Umbilical cord (tissue), 2 donors: ENCODE measurements around the gene JARID2. TPM values are rescaled to one million over a fixed set of nuclear protein-coding genes. Genes with fewer than 3 reads are reported as not detected.
A peak's percentile ranks its signal among the peaks of the same experiment; 100 is the strongest.

Experiments used
- DNase-seq: peaks from one replicate; pipeline ENCODE4 v3.0.0-alpha.2; 2015; ENCODE audit warnings: low spot score
- total RNA-seq: library from RNA; depleted of rRNA; stranded (reverse); fragments of >200 nt; gene quantifications from one replicate; pipeline ENCODE4 v1.2.3, GENCODE V29; 2014; ENCODE audit warnings: low replicate concordance; ENCODE audit not compliant: insufficient read depth

JARID2 gene
- total RNA-seq, 1 donor from 2014 or later: 8.4 TPM

DNA sequence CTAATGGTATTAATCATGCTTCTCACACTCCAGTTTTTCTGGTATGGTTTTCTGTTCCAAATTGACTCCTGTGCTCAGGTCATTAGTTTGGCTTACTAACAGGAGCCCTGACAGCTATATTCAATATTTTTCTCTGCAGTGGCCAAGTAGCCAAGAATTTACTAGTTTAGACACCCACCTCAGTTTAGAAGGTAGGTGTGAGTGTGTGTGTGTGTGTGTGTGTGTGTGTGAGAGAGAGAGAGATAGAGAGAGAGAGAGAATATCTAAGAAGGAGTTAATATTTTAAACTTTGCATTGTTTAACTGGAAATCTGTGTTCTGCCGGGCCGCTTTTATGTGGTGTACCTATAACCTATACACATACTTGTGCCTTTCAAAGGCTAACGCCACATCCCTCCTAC lies 18.5 kb downstream of the JARID2 start:
- DNase-seq: no peak

DNA sequence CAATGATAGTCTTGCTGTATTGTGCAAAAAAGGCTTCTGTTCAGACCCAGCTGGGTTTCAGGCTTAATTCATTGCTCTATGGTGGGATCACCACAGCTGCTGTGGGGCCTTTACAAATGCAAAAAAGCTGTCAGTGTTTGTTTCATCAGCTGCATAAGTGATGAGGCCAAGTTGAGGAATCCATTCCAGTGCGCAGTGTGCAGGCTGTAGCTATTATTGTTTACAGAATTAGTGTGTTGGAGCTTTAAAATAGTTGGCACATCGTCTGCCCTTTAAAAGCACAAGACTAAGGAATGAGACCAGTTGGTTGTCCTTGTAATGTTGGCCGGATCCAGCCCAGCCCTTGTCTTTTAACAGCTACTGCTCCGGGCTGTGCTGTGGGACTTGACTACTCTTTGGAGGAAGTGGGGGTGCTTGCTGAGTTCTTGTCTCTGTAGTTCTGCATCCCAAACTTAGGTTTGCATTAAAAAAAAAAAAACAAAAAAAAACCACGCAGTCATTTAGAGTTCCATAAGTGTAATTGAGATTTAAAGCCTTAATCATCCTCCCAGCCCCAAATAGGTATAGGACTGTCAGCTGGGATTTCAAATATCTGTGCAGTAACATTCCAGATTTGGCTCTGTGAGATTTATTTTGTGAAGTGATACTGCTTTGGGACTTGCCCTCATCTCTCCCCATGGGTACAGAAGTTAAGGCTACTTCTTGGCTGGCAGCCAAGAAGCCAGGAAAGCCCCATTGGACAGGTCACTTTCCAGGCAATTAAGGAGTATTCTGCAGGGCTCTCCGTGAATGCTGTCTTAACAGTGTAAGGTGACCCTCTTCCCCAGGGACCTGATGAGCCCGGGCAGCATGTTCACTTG lies 19.3 kb downstream of the JARID2 start:
- no peak for DNase-seq

DNA sequence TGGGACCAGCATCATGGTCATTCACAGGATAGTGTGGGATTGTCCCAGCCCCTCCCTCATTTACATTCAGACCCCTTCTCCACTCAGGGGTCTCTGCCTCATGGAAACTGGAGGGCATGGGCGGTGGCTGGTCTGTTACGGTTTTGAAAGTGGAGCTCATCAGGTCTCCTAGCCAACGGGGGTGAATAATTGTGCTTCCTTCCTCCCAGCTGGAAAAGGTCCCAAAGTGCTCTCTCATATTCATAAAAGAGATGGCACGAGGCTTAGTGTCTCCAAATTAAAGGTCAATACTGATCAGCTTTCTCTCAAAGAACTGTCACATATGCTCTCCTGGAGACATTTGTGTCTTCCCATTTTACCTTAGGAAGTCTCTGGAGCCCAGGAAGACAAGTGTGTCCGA lies 19.9 kb downstream of the JARID2 start:
- no peak for DNase-seq

DNA sequence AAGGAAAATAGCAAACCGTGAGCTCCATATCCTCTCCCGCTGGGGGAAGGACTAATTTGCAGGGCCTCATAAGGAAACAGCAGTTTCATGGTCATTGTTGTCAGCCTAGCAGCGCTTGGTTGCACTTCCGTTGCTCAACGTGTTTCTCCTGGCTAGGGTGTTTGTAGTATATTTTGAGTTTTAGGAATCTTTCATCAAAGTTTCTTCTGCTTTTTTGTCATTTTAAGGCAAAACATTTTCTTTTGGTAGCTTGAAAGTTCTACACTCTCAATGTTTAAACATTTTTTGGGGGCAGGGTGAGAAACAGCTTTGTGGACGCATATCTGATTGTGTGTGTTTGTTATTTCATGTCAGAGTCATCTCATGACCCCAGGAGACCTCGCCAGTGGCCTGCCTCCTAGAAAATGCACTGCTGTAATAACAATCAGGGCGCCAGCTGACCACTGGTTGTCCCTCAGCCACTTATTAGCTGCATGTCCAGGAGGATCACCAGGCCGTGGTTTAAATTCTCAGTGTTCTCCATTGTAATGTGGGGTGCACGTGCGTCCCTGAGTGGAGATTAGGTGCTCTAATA lies 20.6 kb downstream of the JARID2 start:
- DNase-seq: no peak

DNA sequence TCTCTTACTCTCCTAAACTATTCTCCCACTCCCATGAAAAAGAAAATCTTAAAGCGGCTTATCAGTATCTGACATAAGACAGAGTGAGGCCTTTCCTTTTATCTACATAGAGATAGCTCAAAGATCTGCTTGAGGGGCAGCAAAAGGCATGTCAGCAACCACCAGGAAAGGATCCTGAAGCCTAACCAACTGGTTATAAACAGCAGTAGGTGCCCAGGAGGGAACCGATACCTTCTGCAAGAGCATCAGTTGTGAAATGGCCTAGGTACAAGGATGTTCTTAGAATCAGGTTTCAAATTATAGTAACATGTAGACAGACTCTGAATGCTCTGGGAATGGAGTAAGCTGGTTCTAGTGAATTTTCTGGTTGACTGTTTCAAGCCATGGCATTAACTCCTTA lies 21.4 kb downstream of the JARID2 start:
- DNase-seq: no peak

DNA sequence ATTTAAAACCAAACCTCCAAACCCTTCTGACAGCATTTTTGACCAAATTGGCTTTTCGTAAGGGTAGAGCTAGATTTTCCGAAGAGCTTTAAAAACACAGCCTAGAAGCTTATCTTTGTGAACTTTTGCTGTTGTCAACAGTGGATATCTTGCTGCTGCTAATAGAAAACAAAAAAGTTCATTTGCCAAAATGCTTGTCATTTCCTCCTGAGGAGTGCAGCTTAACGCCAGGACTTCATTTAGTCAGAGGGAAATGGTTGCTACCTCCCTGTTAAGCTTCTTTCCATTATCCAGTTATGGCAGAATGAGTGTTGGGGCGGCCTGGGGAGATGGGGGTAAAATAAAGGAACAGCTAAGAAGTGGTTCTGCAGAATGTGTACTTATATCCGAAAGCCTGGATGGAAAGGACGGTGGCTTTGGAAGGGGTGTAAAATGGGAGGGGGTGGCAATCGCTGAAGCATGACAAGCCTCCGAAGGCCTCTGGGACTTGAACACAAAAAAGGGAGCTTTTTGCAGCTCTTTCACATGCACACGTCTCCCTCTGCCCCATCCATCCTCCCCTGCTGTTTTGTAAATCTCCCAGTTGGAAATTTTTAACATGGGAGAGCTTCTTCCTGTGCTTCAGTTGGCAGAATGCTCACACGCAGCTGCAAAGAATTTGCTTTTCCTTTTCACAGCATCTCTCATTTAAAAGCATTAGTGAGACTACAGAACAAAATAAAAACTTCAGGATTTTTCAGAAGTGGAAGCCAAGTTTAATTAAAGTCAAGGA lies 22.5 kb downstream of the JARID2 start:
- peak; percentile 57 for DNase-seq

DNA sequence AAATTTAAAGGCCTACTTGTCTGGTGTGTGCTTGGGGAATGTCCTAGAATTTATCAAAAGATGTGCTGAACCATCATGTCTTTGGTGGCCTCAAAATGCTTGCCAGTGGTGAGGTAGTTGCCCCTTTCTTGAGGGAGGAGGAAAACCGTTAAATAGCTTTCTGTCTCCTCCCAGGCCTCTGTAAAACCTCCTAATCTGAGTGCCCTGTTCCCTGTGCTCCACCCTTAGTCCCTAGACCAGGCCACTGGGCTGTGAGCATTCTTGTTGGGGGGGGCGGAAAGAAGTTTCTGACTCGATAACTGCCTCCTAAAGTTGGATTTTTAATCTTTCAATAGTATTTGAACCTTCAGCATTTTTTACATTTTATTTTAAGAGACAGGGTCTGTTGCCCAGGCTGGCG lies 23.1 kb downstream of the JARID2 start:
- peak; percentile 53 for DNase-seq

DNA sequence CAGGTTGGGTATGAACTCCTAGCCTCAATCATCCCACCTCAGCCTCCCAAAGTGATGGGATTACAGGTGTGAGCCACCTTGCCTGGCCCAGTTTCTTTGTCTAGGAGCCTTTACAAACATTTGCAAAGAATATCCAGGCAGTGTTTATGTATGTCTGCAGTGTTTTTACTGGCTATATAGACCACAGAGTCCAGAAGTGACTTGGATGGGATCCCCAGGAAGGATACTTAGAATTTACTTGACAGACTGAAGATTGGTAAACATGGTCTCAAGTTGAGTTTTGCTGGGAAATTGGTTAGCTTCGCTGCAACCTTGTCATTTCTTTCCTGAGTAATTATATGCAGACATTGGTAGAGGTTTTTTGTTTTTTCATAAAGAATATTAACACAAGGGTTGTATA lies 23.8 kb downstream of the JARID2 start:
- no peak for DNase-seq

DNA sequence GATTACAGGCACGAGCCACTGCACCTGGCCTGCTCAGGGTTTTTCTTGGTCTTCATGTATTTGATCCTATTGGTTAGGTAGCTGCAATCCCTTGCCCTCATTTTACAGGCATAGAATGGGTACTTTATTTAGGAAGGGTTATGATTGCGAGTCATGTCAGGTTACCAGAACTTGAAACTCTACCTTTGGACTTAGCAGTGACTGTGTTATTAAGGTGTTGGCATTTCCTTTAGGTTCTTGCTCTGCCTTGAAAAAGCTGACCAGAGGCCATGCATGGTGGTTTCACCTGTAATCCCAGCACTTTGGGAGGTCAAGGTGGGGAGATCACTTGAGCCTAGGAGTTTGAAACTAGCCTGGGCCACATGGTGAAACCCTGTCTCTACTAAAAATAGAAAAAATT lies 24.5 kb downstream of the JARID2 start:
- DNase-seq: no peak

DNA sequence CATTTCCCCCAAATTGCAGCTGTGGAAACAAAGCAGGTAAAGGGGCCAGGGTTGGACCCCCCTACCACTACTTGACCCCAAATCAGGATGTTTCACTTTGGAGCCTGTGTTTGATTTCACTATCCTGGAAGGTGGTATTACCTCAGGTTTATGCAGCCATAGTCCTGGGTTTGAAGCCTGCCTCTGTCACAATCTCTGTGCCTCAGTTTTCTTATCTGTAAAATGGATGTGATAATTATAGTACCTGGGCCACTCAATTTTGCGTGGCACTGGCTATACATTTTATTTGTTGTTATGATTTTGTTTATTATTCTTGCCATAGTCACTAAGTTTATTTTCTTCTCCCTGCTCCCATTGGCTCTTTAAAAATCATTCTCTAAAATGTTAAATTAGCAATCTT lies 26.7 kb downstream of the JARID2 start:
- no peak for DNase-seq

DNA sequence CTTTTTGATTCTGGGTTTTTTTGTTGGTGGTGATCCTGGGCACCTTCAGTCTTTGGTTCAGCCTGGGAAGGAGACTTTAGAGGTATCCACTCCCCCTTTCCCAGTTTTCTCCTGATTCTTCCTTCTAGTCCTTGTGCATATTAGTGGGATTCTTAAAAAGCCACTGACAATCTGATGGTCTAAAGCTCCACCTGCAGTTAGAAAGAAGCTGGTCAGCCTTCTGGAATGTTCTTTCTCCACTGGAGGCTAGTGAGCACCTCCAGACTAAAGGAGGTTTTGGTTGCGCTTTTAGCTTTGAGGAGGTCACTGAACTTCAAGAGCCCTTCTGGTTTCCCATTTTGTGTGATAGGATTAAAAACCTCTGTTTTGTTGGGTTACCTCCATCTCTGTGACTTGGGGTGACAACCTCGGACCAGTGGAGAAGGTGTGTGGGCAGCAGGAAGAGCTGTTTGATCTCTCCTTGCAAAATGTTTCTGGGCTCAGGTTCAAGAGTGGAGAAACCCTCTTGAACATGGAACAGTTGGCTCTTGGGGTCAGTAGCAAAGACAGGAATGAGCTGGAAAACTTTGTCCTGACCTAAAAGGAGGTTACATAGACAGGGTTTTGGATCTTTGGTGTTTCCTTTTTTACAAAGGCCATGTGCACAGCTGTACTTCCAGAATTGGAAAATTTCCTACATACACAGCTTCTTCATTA lies 29.0 kb downstream of the JARID2 start:
- DNase-seq: no peak

DNA sequence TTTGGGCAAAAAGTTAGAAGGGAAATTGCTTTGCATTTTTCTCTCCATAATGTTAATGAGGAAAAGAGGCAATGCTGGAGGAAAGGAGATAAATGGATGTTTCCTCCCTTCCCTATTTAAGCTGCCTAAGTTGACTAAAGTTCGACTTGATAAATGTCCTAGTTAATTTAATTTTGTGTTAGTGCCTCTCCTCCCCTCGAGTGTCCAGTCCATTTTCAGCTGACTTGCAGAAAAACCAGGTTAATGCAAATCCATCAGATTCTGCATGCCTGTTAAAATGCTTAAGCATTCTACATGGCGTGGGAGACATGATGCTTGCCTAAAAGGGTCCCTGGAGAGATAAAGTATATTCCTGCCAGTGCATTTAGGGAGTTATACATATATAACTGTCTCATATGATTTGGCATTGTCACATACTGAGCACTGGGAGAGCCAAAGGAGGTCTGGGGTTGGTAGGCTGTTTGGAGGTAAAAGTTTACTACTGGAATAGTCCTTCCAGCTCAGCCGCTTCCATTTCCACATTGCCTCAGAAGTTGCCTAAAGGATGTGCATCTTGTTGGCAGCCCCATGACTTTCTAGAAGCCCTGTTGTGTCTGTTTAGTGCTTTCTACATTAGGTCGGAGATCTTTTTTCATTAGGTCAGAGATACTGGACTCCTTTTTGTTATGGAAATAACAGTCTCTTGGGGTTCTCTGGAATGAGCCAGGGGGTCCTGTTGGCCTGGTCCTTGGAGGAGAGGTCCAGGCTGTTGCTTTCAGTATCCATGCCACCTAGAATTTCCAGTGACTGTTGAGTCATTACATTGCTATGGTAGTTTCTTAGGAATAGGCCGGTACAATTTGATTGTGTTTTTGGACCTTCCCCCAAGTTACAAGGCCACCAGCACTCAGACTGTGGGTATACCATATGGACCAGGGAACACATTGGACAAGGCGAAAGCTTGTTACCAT lies 30.4 kb downstream of the JARID2 start:
- DNase-seq: no peak

DNA sequence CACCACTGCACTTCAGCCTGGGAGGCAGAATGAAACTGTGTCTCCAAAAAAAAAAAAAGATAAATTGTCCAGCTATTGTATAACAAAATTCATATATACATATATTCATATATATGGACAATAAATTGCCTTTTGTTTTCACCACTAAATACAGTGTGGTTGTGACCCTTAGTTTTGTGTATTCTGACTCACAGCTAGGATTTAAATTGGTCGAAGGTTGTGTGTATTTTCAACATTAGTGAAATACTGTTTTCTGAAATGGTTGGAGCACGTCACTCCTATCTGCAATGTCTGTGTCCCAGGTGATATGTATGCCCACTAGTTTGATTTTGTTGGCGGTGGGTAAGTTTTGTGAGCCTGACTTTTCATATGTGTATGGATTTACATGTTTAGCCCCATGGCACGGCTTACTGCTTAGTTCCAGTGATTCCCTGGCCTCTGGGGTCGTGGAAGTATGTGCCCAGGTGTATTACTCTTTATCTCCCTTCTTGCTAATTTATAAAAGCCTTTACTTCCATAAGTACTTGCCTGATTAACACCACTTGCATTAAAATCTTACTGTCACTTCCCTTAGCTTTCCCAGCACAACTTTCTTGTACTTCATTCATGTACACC lies 33.3 kb downstream of the JARID2 start:
- no peak for DNase-seq

DNA sequence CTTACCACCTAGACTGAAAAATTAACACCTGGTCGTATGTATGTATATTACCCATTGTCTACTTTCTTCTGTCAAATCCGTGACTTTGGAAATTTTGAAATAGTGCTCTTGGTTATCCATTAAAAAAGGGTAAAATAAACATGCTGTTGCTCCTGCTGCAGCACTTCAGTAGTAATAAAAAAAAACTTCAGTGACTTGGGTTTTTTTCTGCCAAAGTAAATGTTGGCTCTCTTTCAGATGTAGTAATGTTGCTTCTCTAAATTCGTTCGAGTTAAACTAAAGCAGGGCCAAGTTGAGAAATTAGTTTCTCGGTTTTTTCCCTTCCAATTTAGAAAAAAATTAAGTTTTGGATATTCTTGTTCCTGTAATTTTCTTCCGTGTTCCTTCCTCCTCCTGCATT lies 34.2 kb downstream of the JARID2 start:
- DNase-seq: peak; percentile 75

DNA sequence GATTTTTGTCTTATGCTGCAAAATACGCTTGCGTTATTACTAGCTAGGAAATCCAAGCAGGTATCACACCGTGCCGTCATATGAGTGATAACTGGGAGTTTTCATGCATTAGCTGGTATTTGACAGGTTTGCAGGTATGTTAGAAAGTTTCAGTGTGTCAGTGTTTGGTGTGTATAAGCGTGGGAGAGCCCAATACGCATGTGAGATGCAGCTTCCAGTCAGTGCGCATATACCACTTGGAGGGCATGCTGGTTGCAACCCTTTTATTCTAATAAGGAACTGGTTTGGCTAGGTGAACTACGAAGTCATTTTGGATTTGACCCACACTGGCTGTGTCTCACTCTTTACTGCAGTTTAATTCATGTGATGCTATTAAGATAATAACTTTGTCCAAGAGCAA lies 35.1 kb downstream of the JARID2 start:
- no peak for DNase-seq

DNA sequence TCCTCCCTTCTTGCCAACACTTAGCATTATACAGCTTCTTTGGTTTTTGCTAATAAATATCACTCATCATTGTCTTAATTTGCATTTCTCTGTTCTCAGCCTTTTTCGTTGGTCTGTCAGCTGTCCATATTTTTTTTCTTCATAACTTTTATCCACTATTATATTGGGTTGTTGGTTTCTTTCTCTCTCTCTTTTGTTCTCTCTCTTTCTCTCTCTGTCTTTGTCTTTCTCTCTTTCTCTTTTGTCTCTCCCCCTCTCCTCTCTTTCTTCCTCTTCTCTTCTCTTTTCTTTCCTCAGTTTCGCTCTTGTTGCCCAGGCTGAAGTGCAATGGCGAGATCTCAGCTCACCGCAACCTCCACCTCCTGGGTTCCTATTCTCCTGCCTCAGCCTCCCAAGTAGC lies 36.5 kb downstream of the JARID2 start:
- DNase-seq: no peak

DNA sequence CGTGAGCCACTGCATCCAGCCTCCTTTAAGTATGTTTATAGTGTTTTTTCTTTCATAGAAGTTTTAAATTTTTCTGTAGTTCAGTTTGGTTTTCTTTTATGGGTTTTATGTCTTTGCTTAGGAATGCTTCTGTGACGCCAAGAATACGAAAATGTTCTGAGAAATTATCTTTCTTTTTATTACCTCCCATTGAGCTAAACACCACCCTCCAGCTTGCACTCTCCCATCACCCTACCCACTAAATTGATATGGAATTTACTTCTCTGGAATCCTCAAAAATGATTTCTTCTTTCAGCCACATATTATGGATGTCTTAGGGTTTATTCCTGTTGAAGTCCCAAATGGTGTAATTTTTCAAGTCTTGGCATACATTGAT lies 38.1 kb downstream of the JARID2 start:
- DNase-seq: peak; percentile 61

DNA sequence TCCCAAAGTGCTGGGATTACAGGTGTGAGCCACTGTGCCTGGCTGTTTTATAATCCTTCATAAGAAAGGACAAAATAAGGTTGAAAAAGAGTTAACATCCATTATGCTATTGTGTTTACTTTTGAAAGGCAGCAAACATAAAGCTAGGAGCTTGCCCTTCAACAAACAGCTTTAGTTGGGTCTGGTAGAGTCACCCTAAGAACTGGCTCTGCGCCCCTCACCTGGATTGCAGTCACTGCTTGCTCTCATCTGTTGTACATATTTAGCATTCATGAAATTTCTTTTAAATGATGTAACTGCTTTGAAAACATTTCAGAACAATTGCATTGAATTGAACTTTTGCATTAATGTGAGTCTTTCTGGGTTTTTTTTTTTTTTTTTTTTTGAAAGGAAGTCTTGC lies 38.9 kb downstream of the JARID2 start:
- no peak for DNase-seq

DNA sequence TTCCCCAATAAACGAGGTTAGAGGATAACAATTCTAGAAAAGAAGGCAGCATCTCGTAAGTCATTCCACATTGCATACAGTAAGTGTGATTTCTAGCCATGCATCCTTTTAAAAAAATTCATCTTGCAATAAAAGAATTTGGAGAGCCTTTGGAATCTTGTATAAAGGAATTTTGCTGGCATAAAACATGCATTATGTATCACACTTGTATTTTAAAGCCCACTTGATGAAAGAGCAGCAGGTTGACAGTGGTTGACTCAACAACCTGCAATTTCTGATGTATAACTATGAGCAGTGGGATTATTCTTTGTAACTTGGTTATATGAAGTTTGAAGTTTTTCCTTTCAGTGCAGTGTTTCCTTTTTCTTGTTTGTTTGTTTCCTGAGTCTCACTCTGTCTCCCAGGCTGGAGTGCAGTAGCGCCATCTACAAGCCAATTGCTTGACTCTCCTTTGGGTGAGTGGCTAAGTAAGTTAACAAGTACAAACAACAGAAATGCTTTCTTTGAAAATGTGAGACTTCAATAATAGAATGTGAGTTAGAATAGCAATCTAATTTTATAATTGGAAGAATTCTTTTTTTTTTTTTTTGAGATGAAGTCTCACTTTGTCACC lies 39.9 kb downstream of the JARID2 start:
- no peak for DNase-seq
